ENCODE data around the gene RNF5. TPM values are rescaled to one million over a fixed set of nuclear protein-coding genes. Genes with fewer than 3 reads are reported as not detected.
A peak's percentile ranks its signal among the peaks of the same experiment; 100 is the strongest.
"Not testable (repeated sequence)": the region's sequence is repeated elsewhere in the genome, so short reads cannot be mapped to it uniquely, and the experiment has no call there.

Gene RNF5
- total RNA-seq, 1 donor = 43.5 TPM

DNA sequence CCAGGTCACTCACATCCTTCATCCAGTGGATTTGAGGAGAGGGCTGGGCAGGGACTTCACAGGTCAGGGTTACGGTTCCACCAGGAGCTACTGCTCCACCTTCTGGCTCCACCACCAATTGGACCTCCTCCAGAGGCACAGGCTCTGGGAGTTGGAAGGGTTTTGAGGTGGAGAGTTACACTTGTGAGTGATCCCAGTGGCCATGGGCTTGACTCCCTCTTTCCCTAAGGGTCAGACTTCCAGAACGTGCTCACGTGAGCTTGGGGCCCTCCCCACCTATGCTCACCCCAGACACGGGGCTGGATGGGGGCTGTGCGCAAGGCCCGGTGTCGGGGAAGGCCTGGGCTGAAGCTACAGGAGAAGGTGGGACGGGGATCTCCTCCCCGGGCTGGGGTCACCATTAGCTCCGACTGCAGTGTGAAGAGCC lies 4.4 kb downstream of the RNF5 start:
- TF ChIP-seq, protein P1, sequence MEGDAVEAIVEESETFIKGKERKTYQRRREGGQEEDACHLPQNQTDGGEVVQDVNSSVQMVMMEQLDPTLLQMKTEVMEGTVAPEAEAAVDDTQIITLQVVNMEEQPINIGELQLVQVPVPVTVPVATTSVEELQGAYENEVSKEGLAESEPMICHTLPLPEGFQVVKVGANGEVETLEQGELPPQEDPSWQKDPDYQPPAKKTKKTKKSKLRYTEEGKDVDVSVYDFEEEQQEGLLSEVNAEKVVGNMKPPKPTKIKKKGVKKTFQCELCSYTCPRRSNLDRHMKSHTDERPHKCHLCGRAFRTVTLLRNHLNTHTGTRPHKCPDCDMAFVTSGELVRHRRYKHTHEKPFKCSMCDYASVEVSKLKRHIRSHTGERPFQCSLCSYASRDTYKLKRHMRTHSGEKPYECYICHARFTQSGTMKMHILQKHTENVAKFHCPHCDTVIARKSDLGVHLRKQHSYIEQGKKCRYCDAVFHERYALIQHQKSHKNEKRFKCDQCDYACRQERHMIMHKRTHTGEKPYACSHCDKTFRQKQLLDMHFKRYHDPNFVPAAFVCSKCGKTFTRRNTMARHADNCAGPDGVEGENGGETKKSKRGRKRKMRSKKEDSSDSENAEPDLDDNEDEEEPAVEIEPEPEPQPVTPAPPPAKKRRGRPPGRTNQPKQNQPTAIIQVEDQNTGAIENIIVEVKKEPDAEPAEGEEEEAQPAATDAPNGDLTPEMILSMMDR (IDR thresholded peaks at IDR 0.05; ENCODE audit: insufficient read depth, low read length) = no peak
- DNase-seq (ENCODE audit: low read depth) = no peak
- no peak overlapping the region for H3K4me3 ChIP-seq (ENCODE audit: low read depth, low read length)

DNA sequence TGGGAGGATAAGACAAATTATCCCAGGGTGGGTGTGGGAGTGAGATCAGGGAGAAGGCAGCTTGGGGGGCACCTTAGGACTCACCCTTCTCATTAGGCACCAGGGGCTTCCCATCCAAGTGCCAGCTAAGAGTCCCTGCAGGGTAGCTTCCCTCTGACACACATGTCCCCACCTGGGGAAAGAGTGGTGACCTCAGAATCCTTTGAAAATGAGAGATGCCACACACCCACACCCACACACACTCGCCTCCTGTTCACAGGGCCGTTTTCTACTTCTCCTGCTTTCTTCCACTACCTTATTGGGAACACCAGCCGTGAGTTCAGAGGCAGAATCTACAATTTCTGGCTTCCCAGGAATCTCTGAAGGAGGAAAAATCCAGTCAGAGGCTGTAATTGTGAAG lies 4.8 kb downstream of the RNF5 start:
- TF ChIP-seq, protein P1 (IDR thresholded peaks at IDR 0.05; ENCODE audit: insufficient read depth, low read length) = no peak
- no peak overlapping the region for H3K4me3 ChIP-seq (ENCODE audit: low read depth, low read length)
- no peak for DNase-seq (ENCODE audit: low read depth)

DNA sequence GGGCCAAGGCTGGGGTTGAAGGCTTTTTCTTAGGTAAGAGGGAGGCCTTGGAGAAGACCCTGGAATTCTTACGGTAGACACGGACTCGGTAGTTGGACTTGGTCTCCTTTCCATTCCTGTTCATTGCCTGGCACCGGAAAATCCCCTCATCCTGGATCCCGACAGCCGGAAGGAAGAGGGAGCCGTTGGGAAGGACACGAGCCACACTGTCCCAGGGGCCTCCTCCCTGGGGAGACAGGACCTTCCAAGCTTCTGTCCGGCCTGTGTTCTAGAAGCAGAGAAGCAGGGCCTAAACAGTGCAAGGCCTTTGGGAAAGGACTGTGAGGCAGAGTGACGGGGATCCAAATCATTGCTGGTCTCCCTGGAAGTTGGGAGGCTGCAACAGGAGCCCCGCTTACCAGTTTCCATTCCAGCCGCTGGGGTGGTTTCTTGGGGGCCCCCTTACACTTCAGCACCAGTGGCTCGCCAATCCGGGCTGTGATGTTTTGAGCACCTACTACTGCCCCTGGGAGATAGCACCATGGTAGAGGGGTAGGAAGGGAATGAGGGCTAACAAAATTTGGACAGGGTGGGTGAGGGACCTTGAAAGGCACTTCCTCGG lies 5.4 kb downstream of the RNF5 start:
- TF ChIP-seq, protein P1 (IDR thresholded peaks at IDR 0.05; ENCODE audit: insufficient read depth, low read length) = no peak
- H3K4me3 ChIP-seq (ENCODE audit: low read depth, low read length) = no peak overlapping the region
- DNase-seq (ENCODE audit: low read depth) = no peak

DNA sequence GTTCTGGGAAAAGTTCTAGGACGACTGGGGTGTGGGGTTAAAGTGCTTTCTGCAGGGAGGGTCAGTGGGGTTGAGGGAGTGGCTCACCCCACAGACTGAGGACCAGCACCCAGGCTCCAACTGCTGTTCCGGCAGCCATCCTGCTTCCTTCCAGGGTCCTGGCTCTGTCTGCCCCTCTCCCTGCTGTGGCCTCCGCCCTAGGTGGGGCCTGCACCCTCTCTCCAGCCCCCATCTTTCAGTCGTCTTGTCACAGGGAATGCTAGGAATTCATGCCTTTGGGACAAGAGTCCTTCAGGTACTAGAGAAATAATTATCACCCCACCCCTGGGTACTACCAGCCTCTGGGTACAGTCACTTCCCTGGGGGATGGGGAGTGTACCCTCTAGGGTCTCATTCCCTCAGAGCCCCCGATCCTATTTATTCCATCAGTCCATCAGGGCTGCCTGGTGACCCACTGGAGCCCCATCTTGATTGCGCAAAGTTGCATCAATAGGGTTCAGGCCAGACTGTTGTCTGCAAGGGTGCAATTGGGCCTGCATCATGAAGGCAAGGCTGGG lies 6.0 kb downstream of the RNF5 start, which contains the start of gene AGER:
Gene AGER, minus strand, starts transcription at position 170 of the 557 bp plus-strand sequence. Its CDS starts 31 bp downstream, at position 139.
- no peak for DNase-seq (ENCODE audit: low read depth)

DNA sequence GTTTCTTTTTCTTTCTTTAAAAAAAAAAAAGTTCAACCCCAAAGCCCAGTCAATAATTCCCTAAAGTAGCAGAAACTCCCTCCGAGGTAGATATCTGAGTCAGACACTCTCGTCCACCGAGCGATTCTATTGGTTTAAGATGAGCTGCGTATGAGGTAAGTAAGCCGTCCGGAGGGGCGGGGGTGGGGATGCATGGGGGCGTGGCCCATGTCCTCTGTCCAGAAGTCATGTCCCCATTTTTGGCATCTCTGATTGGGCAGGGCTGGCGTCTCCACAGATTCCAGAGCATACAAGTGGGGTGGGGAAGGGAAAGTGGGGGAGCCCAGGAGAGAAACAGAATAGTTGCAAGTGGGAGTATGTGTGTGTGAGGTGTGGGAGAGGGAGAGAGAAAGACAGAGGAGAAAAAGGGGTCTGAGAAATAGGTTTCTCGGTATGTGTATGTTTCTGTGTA lies 7.5 kb downstream of the RNF5 start:
- peak; percentile 85 for DNase-seq (ENCODE audit: low read depth)

More for the DNA sequence above, 6.0 kb downstream of the RNF5 start, which contains the start of gene AGER:
- TF ChIP-seq, protein P1 (IDR thresholded peaks at IDR 0.05; ENCODE audit: insufficient read depth, low read length) = no peak
- H3K4me3 ChIP-seq (ENCODE audit: low read depth, low read length) = no peak within 1 kb of the TSS

DNA sequence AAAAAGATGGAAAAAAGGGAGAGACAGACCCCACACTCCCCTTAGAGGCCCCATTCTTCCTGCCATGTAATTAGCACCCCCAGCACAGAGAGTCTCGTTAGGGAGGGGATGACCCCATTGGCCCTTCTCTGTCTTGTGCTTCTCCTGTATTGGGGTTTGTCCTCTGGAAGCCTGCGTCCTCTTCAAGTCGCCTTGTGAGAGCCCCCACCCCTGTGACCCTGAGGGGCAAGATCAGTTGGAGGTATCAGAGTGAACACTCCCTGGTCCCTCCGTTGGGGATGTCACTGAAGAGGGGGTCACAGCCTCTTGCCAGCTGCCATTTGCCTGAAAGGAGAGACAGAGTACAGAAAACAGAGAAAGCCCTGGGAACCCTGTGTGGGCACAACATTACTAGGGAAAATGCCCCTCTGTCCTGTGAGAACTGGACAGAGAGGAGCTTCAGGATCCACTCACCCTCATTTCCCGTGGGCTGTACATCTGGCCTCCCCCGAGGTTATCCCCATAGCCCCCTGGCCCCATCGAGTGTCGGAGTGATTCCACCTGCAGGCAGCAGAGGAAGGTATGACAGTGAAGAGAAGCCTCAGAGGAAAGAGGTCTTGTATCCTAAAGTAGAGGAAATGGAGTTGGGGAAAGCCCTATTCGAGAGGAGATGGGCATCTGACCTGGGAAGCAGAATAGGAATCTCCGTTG lies 8.1 kb downstream of the RNF5 start:
- H3K4me3 ChIP-seq (ENCODE audit: low read depth, low read length) = not testable (repeated sequence)

More for the DNA sequence above, 7.5 kb downstream of the RNF5 start:
- not testable (repeated sequence) for H3K4me3 ChIP-seq (ENCODE audit: low read depth, low read length)

DNA sequence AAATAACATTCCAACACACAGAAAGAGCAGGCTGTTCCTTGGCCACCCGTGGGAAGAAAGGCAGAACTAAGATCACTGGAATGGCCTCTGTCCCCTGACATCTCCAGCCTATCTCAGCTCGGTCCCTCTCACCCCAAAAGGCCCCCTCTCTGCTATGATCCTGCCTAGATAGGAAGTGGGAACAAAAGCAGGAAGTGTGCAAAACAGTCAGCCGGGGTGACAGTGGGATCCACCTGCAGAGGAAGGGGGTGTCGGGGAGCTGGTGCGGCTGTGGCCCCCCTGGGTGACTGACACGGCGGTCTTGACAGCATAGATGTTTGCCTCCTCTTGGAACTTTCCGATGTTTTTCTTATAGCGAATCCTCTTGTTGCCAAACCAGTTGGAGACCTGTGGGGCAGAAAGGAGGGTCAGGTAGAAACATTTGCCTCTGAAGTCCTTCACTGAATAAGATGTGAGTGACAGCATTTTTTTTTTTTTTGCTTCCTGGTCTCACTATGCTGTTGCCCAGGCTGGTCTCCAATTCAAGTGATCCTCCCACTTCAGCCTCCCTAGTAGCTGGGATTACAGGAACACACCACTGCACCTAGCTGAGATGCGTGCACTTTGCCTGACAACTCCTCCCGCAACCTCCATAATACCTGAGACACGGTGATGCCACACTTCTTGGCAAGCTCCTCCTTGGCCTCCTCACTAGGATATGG lies 9.0 kb downstream of the RNF5 start:
- DNase-seq (ENCODE audit: low read depth) = no peak
- TF ChIP-seq, protein P1 (IDR thresholded peaks at IDR 0.05; ENCODE audit: insufficient read depth, low read length) = no peak
- H3K4me3 ChIP-seq (ENCODE audit: low read depth, low read length) = no peak overlapping the region

More for the DNA sequence above, 8.1 kb downstream of the RNF5 start:
- DNase-seq (ENCODE audit: low read depth) = not testable (repeated sequence)

DNA sequence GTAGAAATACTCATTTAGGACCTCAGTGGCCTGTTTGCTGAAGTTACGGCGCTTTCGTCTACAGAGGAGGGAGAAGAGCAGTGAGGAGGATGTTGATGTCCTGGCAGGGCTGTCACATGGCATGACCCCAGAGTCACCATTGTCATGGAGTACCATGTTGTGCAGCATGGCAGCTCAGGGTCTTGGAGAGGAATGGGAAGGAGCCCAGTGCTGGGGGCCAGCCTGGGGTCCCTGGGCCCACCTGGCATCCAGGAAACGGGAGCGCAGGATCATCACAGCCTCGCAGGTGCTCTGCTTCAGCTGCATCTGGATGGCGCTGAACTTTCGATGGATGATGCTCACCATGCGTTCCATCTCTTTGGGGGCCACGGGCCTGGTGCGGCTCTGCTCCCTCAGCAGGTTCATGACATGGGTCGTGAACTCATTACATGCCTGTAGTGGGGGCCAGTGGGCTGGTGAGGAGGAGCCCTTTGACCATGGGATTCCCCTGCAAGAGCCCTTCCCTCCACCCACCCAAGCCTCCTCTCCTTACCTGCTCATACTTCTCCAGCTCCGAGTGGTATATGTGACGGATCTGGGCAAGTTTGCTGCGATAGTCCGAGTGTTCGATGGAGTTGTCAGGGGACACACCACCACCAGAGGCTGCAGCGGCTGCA lies 9.6 kb downstream of the RNF5 start:
- DNase-seq (ENCODE audit: low read depth) = not testable (repeated sequence)
- peak overlapping the region; percentile 80 for H3K4me3 ChIP-seq (ENCODE audit: low read depth, low read length)

All from fibroblast of the aortic adventitia (primary cell).